Measurements from ENCODE around the gene MGLL.

GRCh38 chr3:127822682-127823425 lies 539 bp upstream of the MGLL start:
- TF ChIP-seq POLR2A (IDR thresholded peaks at IDR 0.05): no peak
- TF ChIP-seq, protein P1, sequence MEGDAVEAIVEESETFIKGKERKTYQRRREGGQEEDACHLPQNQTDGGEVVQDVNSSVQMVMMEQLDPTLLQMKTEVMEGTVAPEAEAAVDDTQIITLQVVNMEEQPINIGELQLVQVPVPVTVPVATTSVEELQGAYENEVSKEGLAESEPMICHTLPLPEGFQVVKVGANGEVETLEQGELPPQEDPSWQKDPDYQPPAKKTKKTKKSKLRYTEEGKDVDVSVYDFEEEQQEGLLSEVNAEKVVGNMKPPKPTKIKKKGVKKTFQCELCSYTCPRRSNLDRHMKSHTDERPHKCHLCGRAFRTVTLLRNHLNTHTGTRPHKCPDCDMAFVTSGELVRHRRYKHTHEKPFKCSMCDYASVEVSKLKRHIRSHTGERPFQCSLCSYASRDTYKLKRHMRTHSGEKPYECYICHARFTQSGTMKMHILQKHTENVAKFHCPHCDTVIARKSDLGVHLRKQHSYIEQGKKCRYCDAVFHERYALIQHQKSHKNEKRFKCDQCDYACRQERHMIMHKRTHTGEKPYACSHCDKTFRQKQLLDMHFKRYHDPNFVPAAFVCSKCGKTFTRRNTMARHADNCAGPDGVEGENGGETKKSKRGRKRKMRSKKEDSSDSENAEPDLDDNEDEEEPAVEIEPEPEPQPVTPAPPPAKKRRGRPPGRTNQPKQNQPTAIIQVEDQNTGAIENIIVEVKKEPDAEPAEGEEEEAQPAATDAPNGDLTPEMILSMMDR (IDR thresholded peaks at IDR 0.05 in 8 of 11, conservative IDR thresholded peaks at IDR 0.05 in 3 of 11): no peak
